Activated naive CD4-positive, alpha-beta T cell treated with anti-CD3 and anti-CD28 coated beads, Interleukin-2, amount 10 ng/mL, durations not matched to agents 7 days and 5 days (primary cell): ENCODE results near the gene DPP9.
A peak's percentile ranks its signal among the peaks of the same experiment; 100 is the strongest.
"Not testable (repeated sequence)": the region's sequence is repeated elsewhere in the genome, so short reads cannot be mapped to it uniquely, and the experiment has no call there.

ENCODE experiments used
- CTCF ChIA-PET: fragments of 350-600 bp; sonication (Branson Sonifier 250); formaldehyde crosslinking; loops from one replicate; lab custom pipeline; 2021; ENCODE audit warnings: antibody characterized with exemption; lab: Charles Lee
- DNase-seq: peaks from one replicate; pipeline ENCODE4 v3.0.0-alpha.2; 2020
- H3K27ac Mint-ChIP-seq: one replicate; pipeline ENCODE4 v1.8.0; 2021; ENCODE audit warnings: mild to moderate bottlenecking, moderate library complexity, mixed read lengths
- H3K27me3 Mint-ChIP-seq: one replicate; pipeline ENCODE4 v1.8.0; 2021; ENCODE audit warnings: mild to moderate bottlenecking, mixed read lengths
- H3K36me3 Mint-ChIP-seq: one replicate; pipeline ENCODE4 v1.8.0; 2021; ENCODE audit warnings: mixed read lengths
- H3K4me1 Mint-ChIP-seq: one replicate; pipeline ENCODE4 v1.8.0; 2021; ENCODE audit warnings: mixed read lengths
- H3K4me3 Mint-ChIP-seq: one replicate; pipeline ENCODE4 v1.8.0; 2021; ENCODE audit warnings: mild to moderate bottlenecking, moderate library complexity, mixed read lengths
- H3K9me3 Mint-ChIP-seq: one replicate; pipeline ENCODE4 v1.8.0; 2021; ENCODE audit warnings: mixed read lengths

The DPP9 gene

DNA sequence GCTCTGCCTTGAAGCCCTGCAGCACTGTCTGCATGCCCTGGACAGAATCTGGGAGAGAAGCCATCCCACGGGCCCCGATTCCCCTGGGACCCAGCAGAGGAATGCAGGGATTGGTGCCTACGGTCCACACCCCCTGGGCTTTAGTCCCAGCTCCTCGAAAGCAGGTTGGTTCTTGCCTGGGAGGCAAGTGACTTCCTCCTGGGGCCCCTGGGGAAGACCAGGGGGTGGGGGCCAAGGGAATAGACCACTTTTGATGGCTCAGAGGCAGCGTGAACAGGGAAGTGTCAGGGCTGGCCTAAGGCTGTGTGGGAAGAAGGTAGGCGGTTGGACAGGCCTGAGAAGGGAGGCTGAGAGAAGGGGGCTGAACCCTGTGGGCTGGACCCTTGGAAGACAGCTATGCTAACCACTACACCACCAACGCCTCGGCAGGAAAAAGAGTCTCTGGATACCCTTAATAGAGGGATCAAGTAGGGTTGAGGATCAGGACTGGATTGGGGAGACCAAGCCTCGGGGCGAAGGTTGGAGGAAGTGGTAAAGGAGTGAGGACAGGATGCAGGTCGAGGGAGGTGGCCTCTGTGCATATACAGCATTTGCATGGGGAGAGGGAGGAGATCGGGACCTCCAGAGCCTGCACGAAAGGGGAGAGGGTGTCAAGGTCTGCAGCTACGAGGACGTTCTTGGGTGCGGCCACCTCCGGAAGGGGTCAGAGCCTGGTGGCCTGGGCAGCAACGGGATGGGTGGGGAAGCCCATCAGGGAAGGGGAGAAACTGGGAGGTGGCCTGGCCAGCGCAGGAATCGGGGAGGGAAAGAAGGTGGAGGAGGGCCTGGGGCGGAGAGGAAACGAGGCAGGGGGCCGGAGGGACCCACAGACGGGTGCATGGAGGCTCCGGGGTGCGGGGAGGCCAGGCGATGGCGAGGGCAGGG, 709 bp downstream of the DPP9 start:
- peak; percentile 64 for DNase-seq
- H3K4me1 Mint-ChIP-seq: peaks cover 39% of the 10 kb centered on the region

DNA sequence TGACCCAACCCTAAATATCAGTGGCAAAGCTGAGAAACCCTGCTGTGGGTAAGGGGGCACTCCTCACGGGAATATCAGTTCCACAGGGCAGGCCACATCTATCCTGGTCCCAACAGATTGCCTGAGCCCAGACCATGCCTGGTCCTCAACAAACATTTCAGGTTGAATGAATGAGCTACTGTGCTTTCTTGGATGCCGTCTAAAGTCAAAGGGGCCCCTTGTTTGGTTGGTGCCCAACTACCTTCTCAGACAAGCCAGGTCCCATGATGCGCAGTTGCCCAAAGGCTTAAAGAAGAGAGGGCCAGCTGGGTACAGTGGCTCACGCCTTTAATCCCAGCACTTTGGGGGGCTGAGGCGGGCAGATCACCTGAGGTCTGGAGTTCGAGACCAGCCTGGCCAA, 2.4 kb downstream of the DPP9 start:
- Mint-ChIP-seq H3K27me3 (peaks cover 5% of the 10 kb centered on the region), H3K4me3 (peak overlapping the region; percentile 94), H3K9me3 (no peaks in the 10 kb centered on the region), H3K36me3 (peaks cover 35% of the 10 kb centered on the region), H3K27ac (no peak overlapping the region), H3K4me1 (peaks cover 39% of the 10 kb centered on the region)
- CTCF ChIA-PET: interaction anchor here (0.7 to 1.4 kb wide), 2 partner anchors 8 to 10 kb away, joined by 3 to 4 read pairs; no protein-coding TSS in a partner anchor
- no peak for DNase-seq

More for the DNA sequence above, 709 bp downstream of the DPP9 start:
- Mint-ChIP-seq H3K9me3 (no peaks in the 10 kb centered on the region), H3K4me3 (peak overlapping the region; percentile 94), H3K27me3 (peaks cover 5% of the 10 kb centered on the region), H3K36me3 (peaks cover 23% of the 10 kb centered on the region), H3K27ac (peak overlapping the region; percentile 94)
- CTCF ChIA-PET: interaction anchor here (1.2 kb wide), 1 partner anchor 86 kb away, joined by 3 read pairs; no protein-coding TSS in a partner anchor

DNA sequence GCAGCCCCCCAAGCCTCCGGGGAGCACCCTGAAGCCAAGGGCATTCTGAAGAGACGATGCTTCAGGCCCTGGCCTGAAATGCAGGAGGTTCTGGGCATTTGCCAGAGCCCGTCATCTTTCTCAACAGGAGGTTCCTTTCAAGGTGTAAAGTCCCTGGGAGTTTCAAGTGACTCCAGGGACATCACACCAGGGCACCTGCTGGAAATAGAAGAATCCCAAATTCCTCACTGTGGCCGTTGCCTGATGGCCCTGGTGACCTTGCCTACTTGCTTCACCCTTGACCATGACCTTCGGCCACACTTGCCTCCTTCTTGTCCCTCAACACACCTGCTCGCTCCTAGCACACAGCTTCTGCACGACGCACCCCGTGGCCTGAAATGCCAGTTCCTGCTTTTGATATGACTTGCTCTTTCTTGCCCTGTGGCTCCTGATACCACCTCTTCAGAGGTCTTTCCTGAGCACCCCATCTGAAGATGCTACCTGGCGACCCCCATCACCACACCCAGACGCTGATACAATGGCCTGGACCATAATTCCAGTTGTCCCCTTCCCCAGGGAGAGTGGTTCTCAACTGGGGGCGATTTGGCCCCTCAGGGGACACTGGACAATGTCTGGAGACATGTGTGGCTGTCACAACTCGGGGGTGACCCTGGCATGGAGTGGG, 3.5 kb downstream of the DPP9 start:
- no peak overlapping the region for H3K27ac Mint-ChIP-seq
- no peak overlapping the region for H3K4me3 Mint-ChIP-seq
- DNase-seq: no peak
- CTCF ChIA-PET: no interaction called here
- peaks cover 42% of the 10 kb centered on the region for H3K36me3 Mint-ChIP-seq
- no peaks in the 10 kb centered on the region for H3K9me3 Mint-ChIP-seq
- H3K27me3 Mint-ChIP-seq: peaks cover 5% of the 10 kb centered on the region
- H3K4me1 Mint-ChIP-seq: peaks cover 36% of the 10 kb centered on the region

- CTCF ChIA-PET: no interaction called here
- peaks cover 44% of the 10 kb centered on the region for H3K36me3 Mint-ChIP-seq
- H3K27ac Mint-ChIP-seq: no peak overlapping the region
- H3K4me3 Mint-ChIP-seq: no peak overlapping the region
- peaks cover 29% of the 10 kb centered on the region for H3K4me1 Mint-ChIP-seq
- DNase-seq: no peak
- H3K27me3 Mint-ChIP-seq: peaks cover 5% of the 10 kb centered on the region
- no peaks in the 10 kb centered on the region for H3K9me3 Mint-ChIP-seq
Measured at GRCh38 chr19:4719499-4719866, 4.2 kb downstream of the DPP9 start.

GRCh38 chr19:4717966-4718701, 5.5 kb downstream of the DPP9 start:
- H3K9me3 Mint-ChIP-seq: no peaks in the 10 kb centered on the region
- no peaks in the 10 kb centered on the region for H3K27me3 Mint-ChIP-seq
- CTCF ChIA-PET: no interaction called here
- no peak overlapping the region for H3K27ac Mint-ChIP-seq
- no peak overlapping the region for H3K4me3 Mint-ChIP-seq
- H3K36me3 Mint-ChIP-seq: peaks cover 47% of the 10 kb centered on the region
- H3K4me1 Mint-ChIP-seq: peaks cover 25% of the 10 kb centered on the region
- DNase-seq: no peak

- no peak for DNase-seq
- CTCF ChIA-PET: no interaction called here
- no peak overlapping the region for H3K27ac Mint-ChIP-seq
- H3K4me3 Mint-ChIP-seq: no peak overlapping the region
- H3K4me1 Mint-ChIP-seq: peaks cover 21% of the 10 kb centered on the region
- peaks cover 45% of the 10 kb centered on the region for H3K36me3 Mint-ChIP-seq
- H3K9me3 Mint-ChIP-seq: no peaks in the 10 kb centered on the region
- H3K27me3 Mint-ChIP-seq: no peaks in the 10 kb centered on the region
Measured at GRCh38 chr19:4717191-4717965, 6.3 kb downstream of the DPP9 start.

GRCh38 chr19:4715529-4716221, 8.0 kb downstream of the DPP9 start:
- no peaks in the 10 kb centered on the region for H3K27me3 Mint-ChIP-seq

GRCh38 chr19:4715178-4715528, 8.5 kb downstream of the DPP9 start:
- H3K27ac Mint-ChIP-seq, H3K27me3 Mint-ChIP-seq, H3K4me1 Mint-ChIP-seq, DNase-seq, H3K4me3 Mint-ChIP-seq, H3K9me3 Mint-ChIP-seq, CTCF ChIA-PET: not testable (repeated sequence)
- H3K36me3 Mint-ChIP-seq: peaks cover 42% of the 10 kb centered on the region

More at GRCh38 chr19:4715529-4716221, 8.0 kb downstream of the DPP9 start:
- H3K4me1 Mint-ChIP-seq: peaks cover 6% of the 10 kb centered on the region
- H3K9me3 Mint-ChIP-seq: no peaks in the 10 kb centered on the region
- DNase-seq: no peak
- H3K27ac Mint-ChIP-seq: no peak overlapping the region
- no peak overlapping the region for H3K4me3 Mint-ChIP-seq
- H3K36me3 Mint-ChIP-seq: peaks cover 48% of the 10 kb centered on the region
- CTCF ChIA-PET: no interaction called here

GRCh38 chr19:4714016-4714415, 9.6 kb downstream of the DPP9 start:
- no peaks in the 10 kb centered on the region for H3K9me3 Mint-ChIP-seq
- CTCF ChIA-PET: no interaction called here

DNA sequence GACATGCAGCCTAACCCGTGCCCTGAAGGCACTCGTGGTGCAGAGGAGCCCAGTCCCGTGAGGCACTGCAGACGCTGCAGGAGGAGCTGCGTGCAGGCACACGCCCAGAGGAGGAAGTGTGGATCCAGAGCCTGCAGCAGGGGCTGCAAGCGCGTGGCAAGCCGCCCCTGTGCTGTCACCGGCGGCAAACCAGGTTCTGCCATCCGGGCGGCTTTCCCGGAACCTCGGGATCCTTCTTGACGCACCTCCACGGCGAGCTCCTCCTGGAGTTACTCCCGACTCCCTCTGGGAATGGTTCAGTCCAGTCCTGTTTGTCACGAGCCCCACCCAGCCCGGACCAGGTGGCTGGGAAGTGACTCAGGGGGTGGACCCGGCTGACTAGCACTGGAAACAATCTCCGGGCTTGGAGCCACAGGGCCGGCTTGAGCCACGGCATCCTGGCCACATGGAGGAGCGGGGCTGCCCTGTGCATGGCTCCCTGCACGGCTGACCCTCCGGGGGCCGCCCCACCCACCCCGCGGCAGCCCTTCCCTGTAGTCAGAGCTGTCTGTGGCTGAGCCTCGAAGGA, 10.2 kb downstream of the DPP9 start:
- CTCF ChIA-PET: interaction anchor here (0.6 kb wide), 1 partner anchor 8 kb away, joined by 3 read pairs; no protein-coding TSS in a partner anchor
- no peak for DNase-seq
- no peak overlapping the region for H3K4me3 Mint-ChIP-seq
- H3K36me3 Mint-ChIP-seq: peaks cover 40% of the 10 kb centered on the region
- peaks cover 6% of the 10 kb centered on the region for H3K4me1 Mint-ChIP-seq
- no peak overlapping the region for H3K27ac Mint-ChIP-seq
- H3K9me3 Mint-ChIP-seq: no peaks in the 10 kb centered on the region
- no peaks in the 10 kb centered on the region for H3K27me3 Mint-ChIP-seq

More at GRCh38 chr19:4714016-4714415, 9.6 kb downstream of the DPP9 start:
- Mint-ChIP-seq H3K4me3 (no peak overlapping the region), H3K27ac (no peak overlapping the region), H3K27me3 (no peaks in the 10 kb centered on the region), H3K4me1 (peaks cover 5% of the 10 kb centered on the region), H3K36me3 (peaks cover 43% of the 10 kb centered on the region)
- DNase-seq: no peak

GRCh38 chr19:4712771-4713170, 10.9 kb downstream of the DPP9 start:
- CTCF ChIA-PET: no interaction called here
- Mint-ChIP-seq H3K27me3 (no peaks in the 10 kb centered on the region), H3K4me3 (no peak overlapping the region), H3K9me3 (no peaks in the 10 kb centered on the region), H3K4me1 (peaks cover 8% of the 10 kb centered on the region), H3K27ac (no peak overlapping the region), H3K36me3 (peaks cover 40% of the 10 kb centered on the region)
- DNase-seq: no peak

- CTCF ChIA-PET: no interaction called here
- peaks cover 29% of the 10 kb centered on the region for H3K36me3 Mint-ChIP-seq
- DNase-seq: no peak
- H3K4me1 Mint-ChIP-seq: peaks cover 8% of the 10 kb centered on the region
- no peak overlapping the region for H3K27ac Mint-ChIP-seq
- no peak overlapping the region for H3K4me3 Mint-ChIP-seq
- no peaks in the 10 kb centered on the region for H3K9me3 Mint-ChIP-seq
- H3K27me3 Mint-ChIP-seq: no peaks in the 10 kb centered on the region
Measured at GRCh38 chr19:4711211-4711610, 12.4 kb downstream of the DPP9 start.

- Mint-ChIP-seq H3K4me1 (peaks cover 8% of the 10 kb centered on the region), H3K27ac (no peak overlapping the region), H3K36me3 (peaks cover 22% of the 10 kb centered on the region), H3K27me3 (no peaks in the 10 kb centered on the region), H3K4me3 (no peak overlapping the region), H3K9me3 (no peaks in the 10 kb centered on the region)
- DNase-seq: no peak
- CTCF ChIA-PET: interaction anchor here (1.0 kb wide), 1 partner anchor 9 kb away, joined by 3 read pairs; no protein-coding TSS in a partner anchor
Measured at GRCh38 chr19:4710281-4710600, 13.4 kb downstream of the DPP9 start.
